ENCODE measurements around the gene PHKG2.

PHKG2 gene

DNA sequence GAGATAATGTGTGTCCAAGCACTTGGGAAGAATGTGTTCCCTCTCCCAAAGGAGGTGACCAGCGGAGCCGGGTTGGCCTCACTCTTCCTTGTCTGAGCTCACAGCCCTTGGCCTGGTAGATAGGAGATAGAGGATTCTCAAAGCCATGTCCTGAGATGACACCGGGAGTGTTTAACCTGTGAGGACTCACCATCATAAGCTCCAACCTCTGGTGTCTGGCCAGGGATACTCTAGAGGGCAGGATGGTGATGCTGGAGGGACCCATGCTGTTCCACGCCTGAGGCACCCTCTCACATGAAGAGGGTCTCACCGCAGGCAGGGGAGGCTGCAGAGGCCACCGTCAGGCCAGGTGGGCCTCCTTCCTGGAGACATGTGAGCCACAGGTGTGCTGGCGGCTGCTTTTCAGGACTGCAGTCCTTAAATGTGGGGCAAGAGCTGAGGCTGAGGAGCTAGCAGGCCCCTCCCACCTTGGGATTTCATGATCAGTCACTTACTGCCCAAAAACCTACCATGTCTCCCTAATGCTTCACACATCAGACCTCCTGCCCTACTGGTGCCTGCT, 45.4 kb downstream of the PHKG2 start:
- no peak for DNase-seq (ENCODE audit: extremely low read depth in 1 of 2, low read depth in 1 of 2)

DNA sequence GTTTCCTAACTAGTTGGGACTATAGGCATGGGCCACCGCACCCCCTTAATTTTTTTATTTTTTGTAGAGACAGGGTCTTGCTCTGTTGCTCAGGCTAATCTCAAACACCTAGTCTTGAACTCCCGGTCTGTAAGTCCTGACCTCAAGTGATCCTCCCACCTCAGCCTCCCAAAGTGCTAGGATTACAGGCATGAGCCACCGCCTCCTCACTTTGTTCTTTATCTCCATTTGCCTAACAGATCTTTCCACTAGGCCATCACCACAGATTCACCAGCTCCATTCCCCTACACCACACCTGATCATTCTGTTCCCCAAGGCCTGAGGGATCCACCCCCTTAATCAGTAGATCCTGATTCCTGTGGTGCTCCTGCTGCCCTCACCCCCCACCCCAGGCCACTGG, 46.4 kb downstream of the PHKG2 start:
- DNase-seq (ENCODE audit: extremely low read depth in 1 of 2, low read depth in 1 of 2): no peak

DNA sequence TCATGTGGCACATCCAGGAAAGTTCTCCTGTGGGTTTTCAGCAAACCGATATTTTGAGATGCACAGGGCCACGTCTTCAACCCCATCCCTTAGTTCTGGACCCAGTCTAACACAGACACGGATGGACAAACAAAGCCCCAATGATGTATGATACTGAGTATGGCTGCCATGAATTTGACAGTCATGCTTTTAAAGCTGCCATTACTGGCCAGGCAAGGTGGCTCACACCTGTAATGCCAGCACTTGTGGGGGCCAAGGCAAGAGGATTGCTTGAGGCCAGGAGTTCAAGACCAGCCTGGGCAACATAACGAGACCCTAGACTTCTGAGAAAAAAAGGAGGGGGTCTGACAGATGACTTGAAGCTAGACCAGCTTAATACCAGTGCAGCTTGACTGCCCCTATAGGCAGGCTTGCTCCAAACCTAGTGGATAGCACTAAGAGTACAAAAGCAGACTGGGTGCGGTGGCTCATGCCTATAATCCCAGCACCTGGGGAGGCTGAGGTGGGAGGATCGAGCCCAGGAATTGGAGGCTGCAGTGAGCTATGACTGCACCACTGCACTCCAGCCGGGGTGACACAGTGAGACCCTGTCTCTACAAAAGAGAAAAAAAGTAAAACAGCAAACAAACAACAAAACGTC, 49.6 kb downstream of the PHKG2 start:
- DNase-seq (ENCODE audit: extremely low read depth in 1 of 2, low read depth in 1 of 2): no peak
